Hepatocyte (in vitro differentiated cells): ENCODE results near the gene NPTX1. TPM values are rescaled to one million over a fixed set of nuclear protein-coding genes. Genes with fewer than 3 reads are reported as not detected.
"Not testable (repeated sequence)": the region's sequence is repeated elsewhere in the genome, so short reads cannot be mapped to it uniquely, and the experiment has no call there.

Experiments
- DNase-seq: peaks from one replicate; pipeline ENCODE4 v3.0.0-alpha.2; 2016; ENCODE audit warnings: low spot score
- H2AFZ ChIP-seq: fragments of 200-600 bp; sonication (generic); 2 replicates; pipeline ENCODE4 v1.6.0; 2016; ENCODE audit warnings: antibody characterized with exemption, mild to moderate bottlenecking
- H3K27ac ChIP-seq: fragments of 200-600 bp; sonication (generic); 2 replicates; pipeline ENCODE4 v1.5.1; 2016; ENCODE audit warnings: mild to moderate bottlenecking
- H3K27me3 ChIP-seq: fragments of 200-600 bp; sonication (generic); 2 replicates; pipeline ENCODE4 v1.6.1; 2016
- H3K36me3 ChIP-seq: fragments of 200-600 bp; sonication (generic); replicated peaks from 2 replicates; pipeline ENCODE4 v1.5.1; 2016; ENCODE audit warnings: low read depth; ENCODE audit not compliant: insufficient read depth
- H3K4me1 ChIP-seq: fragments of 200-600 bp; sonication (generic); 2 replicates; pipeline ENCODE4 v1.5.1; 2016; ENCODE audit warnings: mild to moderate bottlenecking, moderate library complexity; ENCODE audit not compliant: insufficient read depth
- H3K4me2 ChIP-seq: fragments of 200-600 bp; sonication (generic); 2 replicates; pipeline ENCODE4 v1.6.0; 2016
- H3K4me3 ChIP-seq: fragments of 200-600 bp; sonication (generic); 2 replicates; pipeline ENCODE4 v1.5.1; 2016; ENCODE audit warnings: mild to moderate bottlenecking
- H3K79me2 ChIP-seq: fragments of 200-600 bp; sonication (generic); 2 replicates; pipeline ENCODE4 v1.6.0; 2017; ENCODE audit warnings: mild to moderate bottlenecking
- H3K9me2 ChIP-seq: fragments of 200-600 bp; sonication (generic); replicated peaks from 2 replicates; pipeline ENCODE4 v1.6.0; 2017; ENCODE audit warnings: mild to moderate bottlenecking; ENCODE audit not compliant: insufficient read depth
- H3K9me3 ChIP-seq: fragments of 200-600 bp; sonication (generic); 2 replicates; pipeline ENCODE4 v1.5.1; 2016; ENCODE audit warnings: low read depth, mild to moderate bottlenecking
- H4K20me1 ChIP-seq: fragments of 200-600 bp; sonication (generic); 2 replicates; pipeline ENCODE4 v1.6.0; 2016; ENCODE audit warnings: mild to moderate bottlenecking; ENCODE audit not compliant: insufficient read depth, poor library complexity, severe bottlenecking
- EZH2 ChIP-seq: fragments of 200-600 bp; sonication (generic); IDR thresholded peaks from 2 replicates; pipeline ENCODE4 v1.6.1; 2016; ENCODE audit warnings: antibody characterized with exemption, mild to moderate bottlenecking, borderline replicate concordance
- EZH2phosphoT487 ChIP-seq: fragments of 200-600 bp; sonication (generic); IDR thresholded peaks from one replicate; pipeline ENCODE4 v1.6.1; 2018; ENCODE audit warnings: antibody characterized with exemption, mild to moderate bottlenecking, low read depth, moderate library complexity; ENCODE audit not compliant: unreplicated experiment, severe bottlenecking
- WGBS: methylation state at CpG from one replicate; pipeline ENCODE4 v1.1.6; 2016; ENCODE audit warnings: low lambda C conversion rate; ENCODE audit errors: missing lambda C conversion rate; 5-methylcytosine and 5-hydroxymethylcytosine counted together
- polyA plus RNA-seq: library from polyadenylated mRNA; unstranded; fragments of >200 nt; fragmentation: Nextera tagmentation; extraction: Ambion mirVana; gene quantifications from 2 replicates; pipeline ENCODE4 v1.2.1, GENCODE V29; 2016
- total RNA-seq: library from RNA; depleted of rRNA; stranded (reverse); fragments of >200 nt; gene quantifications from 2 replicates; pipeline ENCODE4 v1.2.3, GENCODE V29; 2014
- TF ChIP-seq, protein P1 (sequence below): fragments of 200-600 bp; sonication (generic); IDR thresholded peaks from 2 replicates; pipeline ENCODE4 v1.5.1; 2016; ENCODE audit warnings: antibody characterized with exemption, mild to moderate bottlenecking; ENCODE audit not compliant: poor library complexity

NPTX1 gene
- total and polyA plus RNA-seq, 2 experiments from 2014 or later = 0.70 to 2.1 TPM

DNA sequence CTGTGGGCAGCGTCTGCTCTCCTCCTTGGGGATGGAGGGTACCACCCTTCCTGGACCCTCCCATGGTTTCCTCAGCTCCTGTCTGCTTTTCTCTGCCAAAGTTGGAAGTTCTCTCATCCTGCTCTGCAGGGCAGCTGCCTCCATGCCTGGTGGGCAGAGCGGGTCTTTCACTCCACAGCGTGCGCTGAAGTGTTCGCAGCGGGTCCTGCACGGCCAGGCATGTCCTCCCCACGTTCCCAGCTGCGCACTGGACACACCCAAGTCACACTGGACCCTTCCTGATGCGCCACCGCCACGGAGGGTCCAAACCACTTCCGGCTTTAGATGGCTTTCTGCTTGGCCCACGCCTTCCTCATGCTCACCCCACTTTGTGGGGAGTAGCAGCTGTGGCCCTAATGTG, 33.7 kb upstream of the NPTX1 start:
- Histone ChIP-seq H3K79me2 (no peaks in the 10 kb centered on the region), H4K20me1 (no peaks in the 10 kb centered on the region), H3K4me2 (no peak overlapping the region), H3K9me3 (no peaks in the 10 kb centered on the region), H3K9me2 (no peaks in the 10 kb centered on the region), H3K36me3 (no peaks in the 10 kb centered on the region), H3K4me1 (no peaks in the 10 kb centered on the region), H3K4me3 (no peak overlapping the region), H3K27me3 (peaks cover 5% of the 10 kb centered on the region), H3K27ac (no peak overlapping the region), H2AFZ (no peak overlapping the region)
- no peak for DNase-seq
- 81% methylated on average over 14 of the region's 14 CpGs for WGBS
- TF ChIP-seq, protein P1, sequence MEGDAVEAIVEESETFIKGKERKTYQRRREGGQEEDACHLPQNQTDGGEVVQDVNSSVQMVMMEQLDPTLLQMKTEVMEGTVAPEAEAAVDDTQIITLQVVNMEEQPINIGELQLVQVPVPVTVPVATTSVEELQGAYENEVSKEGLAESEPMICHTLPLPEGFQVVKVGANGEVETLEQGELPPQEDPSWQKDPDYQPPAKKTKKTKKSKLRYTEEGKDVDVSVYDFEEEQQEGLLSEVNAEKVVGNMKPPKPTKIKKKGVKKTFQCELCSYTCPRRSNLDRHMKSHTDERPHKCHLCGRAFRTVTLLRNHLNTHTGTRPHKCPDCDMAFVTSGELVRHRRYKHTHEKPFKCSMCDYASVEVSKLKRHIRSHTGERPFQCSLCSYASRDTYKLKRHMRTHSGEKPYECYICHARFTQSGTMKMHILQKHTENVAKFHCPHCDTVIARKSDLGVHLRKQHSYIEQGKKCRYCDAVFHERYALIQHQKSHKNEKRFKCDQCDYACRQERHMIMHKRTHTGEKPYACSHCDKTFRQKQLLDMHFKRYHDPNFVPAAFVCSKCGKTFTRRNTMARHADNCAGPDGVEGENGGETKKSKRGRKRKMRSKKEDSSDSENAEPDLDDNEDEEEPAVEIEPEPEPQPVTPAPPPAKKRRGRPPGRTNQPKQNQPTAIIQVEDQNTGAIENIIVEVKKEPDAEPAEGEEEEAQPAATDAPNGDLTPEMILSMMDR = no peak
- no peak for TF ChIP-seq EZH2phosphoT487
- TF ChIP-seq EZH2 = no peak

DNA sequence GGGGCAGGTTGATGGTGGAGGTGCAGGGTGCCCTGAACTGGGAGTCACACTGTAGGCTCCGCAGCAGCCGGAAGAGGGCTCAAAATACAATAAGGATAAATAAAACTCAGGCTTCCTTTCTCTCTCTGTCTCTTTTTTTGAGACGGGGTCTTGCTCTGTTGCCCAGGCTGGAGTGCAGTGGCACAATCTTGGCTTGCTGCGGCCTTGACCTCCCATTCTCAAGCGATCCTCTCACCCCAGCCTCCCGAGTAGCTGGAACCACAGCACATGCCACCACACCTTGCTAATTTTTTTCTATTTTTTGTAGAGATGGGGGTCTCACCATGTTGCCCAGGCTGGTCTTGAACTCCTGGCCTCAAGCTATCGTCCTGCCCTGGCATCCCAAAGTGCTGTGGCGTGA, 32.9 kb upstream of the NPTX1 start:
- H3K9me3 ChIP-seq = no peaks in the 10 kb centered on the region
- no peak overlapping the region for H3K4me3 ChIP-seq
- no peaks in the 10 kb centered on the region for H4K20me1 ChIP-seq
- no peaks in the 10 kb centered on the region for H3K79me2 ChIP-seq
- H3K9me2 ChIP-seq = no peaks in the 10 kb centered on the region
- H3K4me2 ChIP-seq = no peak overlapping the region
- H3K27ac ChIP-seq = no peak overlapping the region
- 82% methylated on average over 8 of the region's 8 CpGs for WGBS
- no peaks in the 10 kb centered on the region for H3K4me1 ChIP-seq
- TF ChIP-seq EZH2phosphoT487 (no peak), EZH2 (no peak)
- TF ChIP-seq, protein P1 = no peak
- peaks cover 9% of the 10 kb centered on the region for H3K27me3 ChIP-seq
- no peaks in the 10 kb centered on the region for H3K36me3 ChIP-seq
- no peak for DNase-seq
- H2AFZ ChIP-seq = no peak overlapping the region

DNA sequence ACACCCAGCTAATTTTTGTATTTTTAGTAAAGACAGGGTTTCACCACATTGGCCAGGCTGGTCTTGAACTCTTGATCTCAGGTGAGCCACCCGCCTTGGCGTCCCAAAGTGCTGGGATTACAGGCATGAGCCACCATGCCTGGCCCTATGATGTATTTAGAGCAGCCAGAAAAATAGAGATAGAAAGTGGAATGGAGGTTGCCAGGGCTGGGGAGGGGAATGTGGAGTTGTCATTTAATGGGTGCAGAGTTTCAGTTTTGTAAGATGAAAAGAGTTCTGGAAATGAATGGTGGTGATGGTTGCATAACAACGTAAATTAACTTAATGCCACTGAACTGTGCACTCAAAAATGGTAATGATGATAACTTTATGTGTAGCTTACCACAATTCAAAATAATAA, 31.6 kb upstream of the NPTX1 start:
- Histone ChIP-seq H3K4me1 (no peaks in the 10 kb centered on the region), H3K9me2 (no peaks in the 10 kb centered on the region), H3K9me3 (no peaks in the 10 kb centered on the region), H3K27ac (no peak overlapping the region), H3K36me3 (no peaks in the 10 kb centered on the region), H4K20me1 (no peaks in the 10 kb centered on the region), H2AFZ (no peak overlapping the region), H3K4me3 (no peak overlapping the region), H3K79me2 (no peaks in the 10 kb centered on the region), H3K27me3 (peaks cover 9% of the 10 kb centered on the region), H3K4me2 (no peak overlapping the region)
- DNase-seq = no peak
- TF ChIP-seq EZH2phosphoT487 (no peak), EZH2 (no peak)
- TF ChIP-seq, protein P1 = no peak
- WGBS = 94% methylated on average over 3 of the region's 3 CpGs

DNA sequence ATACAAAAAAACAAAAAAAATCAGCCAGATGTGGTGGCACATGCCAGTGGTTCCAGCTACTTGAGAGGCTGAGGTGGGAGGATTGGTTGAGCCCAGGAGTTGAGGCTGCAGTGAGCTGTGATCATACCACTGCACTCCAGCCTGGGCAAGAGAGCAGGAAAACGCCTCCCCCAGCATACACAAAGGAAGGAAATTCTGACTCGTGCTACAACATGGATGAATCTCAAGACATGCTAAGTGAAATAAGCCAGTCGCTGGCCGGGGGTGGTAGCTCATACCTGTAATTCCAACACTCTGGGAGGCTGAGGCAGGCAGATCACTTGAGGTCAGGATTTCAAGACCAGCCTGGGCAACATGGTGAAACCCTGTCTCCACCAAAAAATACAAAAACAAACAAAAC, 30.8 kb upstream of the NPTX1 start:
- WGBS = 67% methylated on average over 4 of the region's 4 CpGs
- not testable (repeated sequence) for H3K4me1 ChIP-seq, H3K79me2 ChIP-seq, H3K27me3 ChIP-seq, H3K27ac ChIP-seq, DNase-seq, H3K9me2 ChIP-seq, H2AFZ ChIP-seq, H3K4me3 ChIP-seq, H3K36me3 ChIP-seq, H3K4me2 ChIP-seq, H3K9me3 ChIP-seq, H4K20me1 ChIP-seq
